ENCODE results near the gene FAM204A.

DNA sequence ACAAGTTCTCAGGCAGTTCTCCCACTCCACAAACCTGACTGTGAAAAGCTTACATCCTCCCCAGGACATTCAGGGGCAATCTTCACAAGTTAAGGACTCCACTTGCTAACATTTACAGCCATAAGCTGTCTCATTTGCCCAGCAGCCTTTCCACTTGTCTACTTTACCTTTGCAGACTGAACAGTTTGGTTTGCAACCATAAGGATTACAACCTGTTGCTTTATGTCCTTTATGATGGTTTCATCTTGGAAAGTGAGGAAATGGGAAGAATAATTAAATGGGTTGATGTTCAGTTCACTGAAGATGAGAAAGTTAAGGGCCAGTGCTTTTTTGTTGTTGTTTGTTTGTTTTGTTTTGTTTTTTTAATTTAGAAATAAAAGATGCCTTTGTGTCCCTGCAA, 92.4 kb downstream of the FAM204A start:
- TF ChIP-seq, protein P1, sequence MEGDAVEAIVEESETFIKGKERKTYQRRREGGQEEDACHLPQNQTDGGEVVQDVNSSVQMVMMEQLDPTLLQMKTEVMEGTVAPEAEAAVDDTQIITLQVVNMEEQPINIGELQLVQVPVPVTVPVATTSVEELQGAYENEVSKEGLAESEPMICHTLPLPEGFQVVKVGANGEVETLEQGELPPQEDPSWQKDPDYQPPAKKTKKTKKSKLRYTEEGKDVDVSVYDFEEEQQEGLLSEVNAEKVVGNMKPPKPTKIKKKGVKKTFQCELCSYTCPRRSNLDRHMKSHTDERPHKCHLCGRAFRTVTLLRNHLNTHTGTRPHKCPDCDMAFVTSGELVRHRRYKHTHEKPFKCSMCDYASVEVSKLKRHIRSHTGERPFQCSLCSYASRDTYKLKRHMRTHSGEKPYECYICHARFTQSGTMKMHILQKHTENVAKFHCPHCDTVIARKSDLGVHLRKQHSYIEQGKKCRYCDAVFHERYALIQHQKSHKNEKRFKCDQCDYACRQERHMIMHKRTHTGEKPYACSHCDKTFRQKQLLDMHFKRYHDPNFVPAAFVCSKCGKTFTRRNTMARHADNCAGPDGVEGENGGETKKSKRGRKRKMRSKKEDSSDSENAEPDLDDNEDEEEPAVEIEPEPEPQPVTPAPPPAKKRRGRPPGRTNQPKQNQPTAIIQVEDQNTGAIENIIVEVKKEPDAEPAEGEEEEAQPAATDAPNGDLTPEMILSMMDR (IDR thresholded peaks at IDR 0.05): no peak
- no peak for TF ChIP-seq POLR2A (IDR thresholded peaks at IDR 0.05)

Data from uterus (tissue), 2 donors.